Raji (cell line): Measurements from ENCODE around the gene SBF2.

Source experiments
- POLR2A ChIP-seq: IDR thresholded peaks from 2 replicates; pipeline ENCODE4 v1.6.1; 2011; ENCODE audit warnings: low read depth, low read length, control low read depth; ENCODE audit not compliant: insufficient read depth

Gene SBF2

GRCh38 chr11:10051868-10052586 is 242.0 kb downstream of the SBF2 start:
- no peak for TF ChIP-seq POLR2A

DNA sequence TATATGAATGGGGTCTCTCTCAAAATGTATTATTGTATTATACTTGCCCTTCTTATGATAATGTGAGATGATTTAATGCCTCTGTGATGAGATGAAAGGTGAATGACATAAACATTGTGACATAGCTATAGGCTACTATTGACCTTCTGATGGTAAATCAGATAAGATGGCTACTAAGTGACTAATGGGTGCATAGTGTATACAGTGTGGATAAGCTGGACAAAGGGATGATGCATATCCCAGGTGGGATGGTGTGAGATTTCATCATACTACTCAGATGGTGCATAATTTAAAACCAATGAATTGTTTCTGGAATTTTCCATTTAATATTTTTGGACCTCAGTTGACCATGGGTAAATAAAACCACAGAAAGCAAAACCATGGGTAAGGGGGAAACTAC is 243.5 kb downstream of the SBF2 start:
- TF ChIP-seq POLR2A: no peak

DNA sequence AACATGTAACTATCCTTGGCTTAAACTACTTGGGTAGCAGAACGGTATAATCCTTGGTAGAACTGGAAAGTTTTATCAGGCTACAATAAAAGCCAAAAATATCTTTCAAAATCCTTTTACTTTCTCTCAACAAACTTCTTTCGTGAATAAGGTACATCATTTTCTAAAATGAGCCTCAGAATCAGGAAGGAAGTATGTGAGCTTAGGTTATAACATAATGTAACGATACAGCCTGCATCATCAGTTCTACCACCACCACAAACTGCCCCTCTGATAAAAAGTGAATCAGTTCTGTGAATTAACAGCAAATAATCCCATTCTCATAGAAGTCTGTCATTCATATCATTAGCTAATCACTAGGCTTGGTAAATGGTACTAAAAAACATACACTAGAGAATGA is 244.3 kb downstream of the SBF2 start:
- no peak for TF ChIP-seq POLR2A

- no peak for TF ChIP-seq POLR2A
Observed at GRCh38 chr11:10048350-10048749, 245.7 kb downstream of the SBF2 start.

GRCh38 chr11:10044618-10045017 is 249.4 kb downstream of the SBF2 start:
- no peak for TF ChIP-seq POLR2A

GRCh38 chr11:10042699-10043098 is 251.3 kb downstream of the SBF2 start:
- TF ChIP-seq POLR2A: no peak

DNA sequence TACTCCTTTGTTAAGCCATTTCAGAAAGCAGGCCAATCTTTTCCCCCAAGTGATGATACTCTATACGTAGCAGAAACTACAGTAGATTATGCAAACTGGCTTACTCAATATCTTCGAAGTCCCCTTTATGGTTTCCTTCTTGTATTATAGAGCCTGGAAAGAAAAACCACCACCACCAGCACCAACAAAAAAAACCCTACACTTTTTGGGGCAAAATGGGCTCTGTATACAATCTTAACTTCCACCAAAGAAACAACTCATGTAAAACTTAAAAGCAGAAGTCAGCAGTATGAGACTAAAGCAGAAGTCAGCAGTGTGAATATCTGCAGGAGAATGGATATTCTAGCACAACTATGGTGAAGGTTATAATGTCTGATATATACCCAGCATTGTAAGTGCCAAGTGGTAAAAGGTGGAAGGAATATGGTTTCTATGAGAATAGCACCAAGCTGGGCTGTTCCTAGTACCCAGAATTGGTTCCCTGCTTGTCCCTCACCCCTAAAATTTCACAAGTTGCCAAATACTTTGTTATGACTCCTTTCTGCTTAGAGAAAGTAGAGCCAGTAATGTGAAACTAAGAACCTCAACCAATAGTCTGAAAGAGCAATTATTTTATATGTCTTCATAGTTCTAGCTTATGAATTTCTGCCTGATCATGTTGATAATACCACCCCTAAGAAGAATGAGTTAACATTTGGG is 252.1 kb downstream of the SBF2 start:
- TF ChIP-seq POLR2A: no peak

DNA sequence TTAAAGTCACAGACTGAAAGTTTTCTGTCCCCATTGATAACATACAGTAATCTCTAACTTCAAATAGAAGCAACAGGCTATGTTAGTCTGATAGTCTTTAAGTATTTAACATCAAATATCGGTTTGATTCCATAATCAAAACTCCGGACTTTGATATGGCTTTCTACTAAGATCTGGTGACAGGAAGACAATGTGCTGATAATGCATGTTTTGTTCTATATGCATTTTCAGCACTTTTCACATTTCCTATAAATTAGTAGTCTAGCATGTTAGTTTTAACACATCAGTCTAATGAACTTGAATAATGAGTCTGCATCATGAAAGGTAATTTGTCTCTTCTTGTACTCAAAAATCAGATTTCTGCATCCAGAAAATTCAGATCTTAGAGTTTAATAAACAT is 252.7 kb downstream of the SBF2 start:
- TF ChIP-seq POLR2A: no peak

DNA sequence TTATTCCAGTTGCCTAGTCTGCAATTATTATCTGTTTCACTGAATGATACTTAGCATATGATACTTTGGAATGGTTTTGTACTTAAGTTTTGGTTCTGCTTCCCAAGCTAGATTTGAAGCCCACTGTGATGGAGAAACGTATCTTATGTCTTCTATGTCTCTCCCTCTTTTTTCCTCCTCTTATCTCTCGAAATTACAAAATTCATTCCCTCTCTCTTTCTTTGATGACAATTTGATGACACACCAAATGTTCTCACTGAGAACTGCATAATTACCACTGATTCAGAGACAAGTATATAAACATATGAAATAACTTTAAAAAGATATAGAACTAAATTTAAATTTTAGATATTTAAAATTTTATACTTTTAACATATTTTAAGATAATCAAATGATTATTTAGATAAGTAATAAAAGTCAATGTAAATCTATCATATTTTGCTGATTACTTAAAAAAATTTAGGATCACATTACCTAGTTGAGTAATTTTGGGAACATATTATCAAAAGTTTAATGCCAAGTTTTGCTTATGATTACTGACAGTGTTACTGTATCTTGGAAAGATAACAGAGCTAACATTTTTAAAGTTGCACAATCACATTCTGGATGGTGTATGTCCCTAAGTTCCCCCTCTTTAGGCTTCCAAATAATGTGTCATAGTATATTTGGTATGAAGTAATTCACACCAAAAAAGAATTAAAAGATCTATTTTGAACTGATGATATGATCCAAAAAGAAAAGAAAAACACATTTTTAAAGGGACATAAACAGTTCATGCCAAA is 255.3 kb downstream of the SBF2 start:
- TF ChIP-seq POLR2A: no peak

- no peak for TF ChIP-seq POLR2A
Observed at GRCh38 chr11:10032935-10033334, 261.1 kb downstream of the SBF2 start.

GRCh38 chr11:10030122-10030490 is 263.9 kb downstream of the SBF2 start:
- no peak for TF ChIP-seq POLR2A

DNA sequence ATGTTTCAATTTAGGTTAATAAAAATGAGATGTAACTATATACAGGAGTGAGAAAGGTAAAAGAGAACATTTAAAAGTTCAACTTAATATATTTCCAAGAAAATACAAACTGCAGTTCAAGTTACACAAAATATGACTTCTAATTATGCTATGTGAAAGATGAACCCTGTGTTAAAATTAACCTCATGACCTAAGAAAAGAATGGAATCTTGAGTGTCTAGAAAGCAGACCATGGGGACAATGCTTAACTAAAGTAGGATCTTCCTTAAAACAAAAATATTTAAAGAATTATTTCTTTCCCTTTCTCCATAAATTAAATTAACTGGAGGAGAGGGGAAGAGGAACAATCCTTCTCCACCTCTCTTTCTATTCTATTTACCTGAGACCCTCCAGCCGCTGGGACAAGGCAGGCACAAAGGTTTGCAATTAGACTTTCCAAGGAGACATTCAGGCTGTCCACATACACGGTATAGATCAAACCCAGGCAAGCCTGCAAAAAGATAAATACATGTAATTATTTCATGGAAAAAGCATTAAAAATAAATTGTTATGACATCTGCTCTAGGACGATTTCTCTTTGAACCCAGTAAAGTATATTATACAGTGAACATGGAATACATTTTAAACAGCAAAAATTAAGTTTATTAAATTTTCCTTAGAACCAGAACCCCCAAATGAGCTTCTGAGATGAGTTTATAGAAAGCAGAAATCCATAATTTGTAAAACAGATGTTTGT is 264.5 kb downstream of the SBF2 start:
- TF ChIP-seq POLR2A: no peak

GRCh38 chr11:10026514-10026913 is 267.5 kb downstream of the SBF2 start:
- no peak for TF ChIP-seq POLR2A

DNA sequence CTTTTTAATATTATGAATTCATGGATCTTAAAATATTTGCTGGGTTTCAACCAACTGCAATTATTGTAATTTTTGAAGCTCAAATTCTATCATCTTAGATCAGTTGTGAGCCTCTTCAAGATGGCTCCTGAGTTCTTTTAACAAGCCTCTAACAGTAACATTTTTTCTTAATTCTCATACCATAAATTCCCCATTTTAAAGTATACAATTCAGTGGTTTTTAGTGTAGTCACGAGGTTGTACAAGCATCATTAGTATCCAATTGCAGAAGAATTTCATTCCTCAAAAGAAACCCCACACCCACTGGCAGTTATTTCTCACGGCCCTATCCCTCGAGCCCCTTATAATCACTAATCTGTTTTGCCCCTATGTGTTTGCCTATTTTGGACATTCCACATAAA is 270.8 kb downstream of the SBF2 start:
- no peak for TF ChIP-seq POLR2A

GRCh38 chr11:10022764-10023163 is 271.3 kb downstream of the SBF2 start:
- no peak for TF ChIP-seq POLR2A
